Stimulated activated CD4-positive, alpha-beta T cell treated with anti-CD3 and anti-CD28 coated beads, Interleukin-15, amount 100 ng/mL, for 24 hours (primary cell): ENCODE data around the gene CSDE1.
A peak's percentile ranks its signal among the peaks of the same experiment; 100 is the strongest.

Source experiments
- DNase-seq: peaks from one replicate; pipeline ENCODE4 v3.0.0-alpha.2; 2020

CSDE1 gene

DNA sequence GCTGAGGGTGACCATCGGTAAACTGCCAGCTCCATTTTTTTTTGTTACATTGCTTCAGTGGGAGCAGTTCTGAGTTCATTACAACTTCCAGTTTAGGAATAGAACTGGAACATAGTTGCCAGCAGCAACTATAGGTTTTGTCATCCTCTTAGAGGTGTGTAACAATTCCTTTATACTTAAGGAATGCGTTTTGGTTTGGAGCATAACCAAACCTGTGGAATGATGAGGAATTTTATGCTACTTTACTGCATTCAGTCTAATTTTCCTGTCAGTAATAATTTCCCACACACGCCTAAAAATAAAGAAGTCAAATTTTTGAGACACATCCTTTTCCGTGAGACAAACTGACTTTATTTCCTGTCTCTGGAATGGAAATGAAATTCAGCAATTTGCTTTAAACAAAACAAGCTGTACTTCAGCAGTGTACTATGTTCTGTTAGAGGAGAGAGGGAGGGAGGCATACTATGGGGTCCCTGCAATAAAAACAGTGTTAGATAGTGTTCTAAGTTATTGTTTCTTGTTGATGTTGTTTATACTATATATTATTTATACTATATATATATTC lies 57.7 kb downstream of the CSDE1 start:
- no peak for DNase-seq

DNA sequence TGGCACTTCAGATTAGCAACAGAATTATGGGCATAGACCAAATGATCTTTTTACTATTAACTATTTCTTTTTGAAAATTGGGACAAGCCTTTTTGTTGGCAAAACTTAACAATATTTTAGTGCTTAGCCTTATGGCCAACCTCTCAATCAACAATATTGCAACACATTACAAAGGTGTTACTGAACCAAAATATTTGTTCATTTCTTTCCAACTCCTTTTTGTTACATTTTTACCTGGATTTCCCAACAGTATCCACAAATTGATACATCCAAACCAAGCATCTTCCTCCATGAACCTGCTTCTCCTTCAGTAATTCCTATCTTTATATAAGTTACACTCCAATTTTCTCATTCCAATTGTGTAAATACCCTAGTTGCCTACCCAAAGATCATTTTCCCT lies 61.0 kb downstream of the CSDE1 start:
- no peak for DNase-seq

DNA sequence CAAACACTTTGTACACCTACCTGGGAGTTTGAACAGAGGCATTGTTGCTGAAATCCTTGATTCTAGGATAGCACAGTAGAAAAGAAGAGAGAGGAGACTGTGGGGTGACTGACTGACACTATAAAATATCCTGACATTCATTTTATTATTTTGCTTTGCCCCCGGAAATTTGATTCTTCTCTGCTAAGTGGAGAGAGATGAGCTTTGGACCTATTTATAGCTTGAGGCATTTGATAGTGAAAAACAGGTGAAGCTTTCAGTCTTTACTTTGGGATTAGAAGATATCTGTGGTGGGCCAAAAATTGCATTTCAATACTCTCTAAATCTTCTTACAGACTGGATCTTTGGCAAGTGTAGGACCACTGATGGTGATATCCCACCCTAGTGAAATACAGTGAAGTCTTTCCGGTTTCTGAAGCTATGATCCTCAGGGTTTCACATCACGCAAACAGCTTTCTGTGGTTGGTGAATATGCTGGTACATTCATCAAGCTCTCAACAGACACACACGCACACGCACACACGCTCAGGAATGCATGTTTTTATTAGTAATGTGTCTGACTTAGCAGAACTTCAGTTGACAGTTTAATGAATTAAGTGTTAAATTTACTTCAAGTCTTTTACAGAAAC lies 62.2 kb downstream of the CSDE1 start, which contains the start of gene AMPD1:
AMPD1 (minus strand) TSS at position 117 of the 629 bp plus-strand sequence; CDS start at position 42, 75 bp downstream.
- no peak for DNase-seq

- DNase-seq: no peak
Measured at GRCh38 chr1:114694540-114695310, 63.1 kb downstream of the CSDE1 start.

DNA sequence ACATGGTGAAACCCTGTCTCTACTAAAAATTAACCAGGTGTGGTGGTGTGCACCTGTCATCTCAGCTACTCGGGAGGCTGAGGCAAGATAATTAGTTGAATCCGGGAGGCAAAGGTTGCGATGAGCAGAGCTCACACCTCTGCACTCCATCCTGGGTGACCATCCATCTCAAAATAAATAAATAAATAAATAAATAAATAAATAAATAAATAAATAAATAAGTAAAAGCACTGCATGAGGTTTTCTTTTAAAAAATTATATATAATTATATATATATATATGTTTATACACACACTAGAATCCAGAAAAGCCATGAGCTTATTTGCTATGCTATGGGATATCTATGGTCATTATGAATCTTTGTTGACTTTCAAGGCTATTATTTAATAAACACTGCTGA lies 64.8 kb downstream of the CSDE1 start:
- DNase-seq: no peak

GRCh38 chr1:114691061-114691460 lies 66.7 kb downstream of the CSDE1 start:
- no peak for DNase-seq

GRCh38 chr1:114690148-114690547 lies 67.6 kb downstream of the CSDE1 start:
- no peak for DNase-seq

DNA sequence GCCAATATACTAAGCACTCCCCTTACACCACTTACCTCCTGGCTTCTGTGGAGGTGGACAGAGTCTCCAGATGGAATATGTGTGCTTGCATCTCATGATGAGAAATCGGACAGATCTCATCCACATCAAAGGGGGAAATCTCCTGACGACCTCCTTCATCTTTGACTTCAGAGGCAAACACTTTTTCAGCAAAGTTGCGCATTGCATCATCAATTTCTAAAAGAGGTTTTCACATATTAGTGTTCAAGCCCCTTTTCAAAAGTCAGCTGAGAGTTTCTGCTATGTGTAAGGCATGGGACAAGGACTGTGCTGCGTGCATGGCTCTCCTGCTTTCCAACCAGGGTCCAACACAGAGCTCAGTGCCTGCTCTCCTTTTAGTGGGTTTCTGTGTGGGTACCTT lies 69.3 kb downstream of the CSDE1 start:
- no peak for DNase-seq

DNA sequence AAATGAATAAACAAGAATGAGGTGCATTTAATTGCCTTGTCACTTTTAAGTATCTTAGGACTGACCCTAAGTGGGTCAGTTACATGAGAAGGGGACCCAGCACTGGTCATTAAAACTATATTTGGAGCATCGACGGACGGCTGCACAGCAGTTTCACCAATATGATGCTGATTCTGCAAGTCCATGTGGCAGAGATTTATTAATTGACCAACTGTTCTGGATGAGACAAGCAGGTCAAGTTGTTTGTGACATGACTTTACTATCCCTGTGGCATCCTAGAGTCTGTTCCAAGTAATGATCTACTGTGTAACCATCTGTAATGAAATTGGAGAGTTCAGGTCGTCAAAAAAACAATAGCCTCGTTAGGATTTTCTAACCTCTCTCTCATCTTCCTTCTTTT lies 71.9 kb downstream of the CSDE1 start:
- no peak for DNase-seq

GRCh38 chr1:114677691-114678090 lies 80.1 kb downstream of the CSDE1 start:
- DNase-seq: no peak

DNA sequence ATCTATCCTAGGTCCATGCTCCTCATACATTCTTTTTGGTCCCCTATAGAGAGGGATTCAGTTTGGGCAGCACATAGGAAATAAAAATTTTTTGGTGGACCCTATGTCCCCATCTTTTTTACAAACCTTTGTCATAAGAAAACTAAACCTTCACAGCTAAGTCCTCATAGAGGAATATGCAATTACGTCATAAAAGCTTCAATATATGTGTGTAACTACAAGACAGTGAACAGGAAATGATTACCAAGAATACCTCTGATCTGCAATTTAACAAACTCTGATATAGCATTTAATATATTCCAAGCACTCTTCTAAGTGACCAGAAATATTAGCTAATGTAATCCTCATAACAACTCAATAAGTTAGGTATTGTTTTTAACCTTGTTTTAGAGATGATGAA lies 81.7 kb downstream of the CSDE1 start:
- no peak for DNase-seq

GRCh38 chr1:114671939-114672275 lies 85.9 kb downstream of the CSDE1 start:
- no peak for DNase-seq

DNA sequence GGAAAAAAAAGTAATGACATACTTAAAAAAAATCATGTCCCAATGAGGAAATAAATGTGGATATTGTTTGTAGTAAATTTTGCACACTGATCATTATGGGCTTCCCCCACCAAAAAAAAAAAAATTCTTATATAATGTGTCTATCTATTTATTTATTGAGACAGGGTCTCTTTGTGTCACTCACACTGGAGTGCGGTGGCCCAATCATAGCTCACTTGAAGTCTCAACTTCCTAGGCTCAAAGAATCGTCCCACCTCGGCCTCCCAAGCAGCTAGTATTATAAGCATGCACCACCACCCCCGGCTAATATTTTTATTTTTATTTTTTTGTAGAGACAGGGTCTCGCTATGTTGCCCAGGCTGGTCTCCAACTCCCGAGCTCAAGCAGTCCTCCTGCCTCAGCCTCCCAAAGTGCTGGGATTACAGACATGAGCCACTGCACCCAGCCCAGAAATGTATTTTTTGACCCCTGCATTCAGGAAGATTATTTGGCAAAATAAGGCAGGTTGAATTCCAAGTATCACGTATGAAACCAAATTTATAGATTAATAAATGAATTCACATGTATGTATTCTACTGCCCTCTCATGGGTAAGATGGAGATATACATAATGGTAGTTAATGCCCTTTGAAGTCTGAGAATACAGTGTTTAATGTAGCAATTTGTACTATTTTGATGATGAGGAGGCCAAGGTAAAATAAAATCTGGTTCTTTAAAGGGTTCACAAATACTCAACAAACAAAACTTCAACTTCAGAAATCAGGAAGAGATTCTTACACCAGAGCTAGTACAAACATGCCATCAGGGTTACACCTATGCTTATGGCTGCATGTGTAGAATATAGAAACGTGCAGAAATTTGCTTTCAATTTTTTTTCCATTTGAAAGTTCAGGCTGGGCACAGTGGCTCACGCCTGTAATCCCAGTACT lies 86.5 kb downstream of the CSDE1 start:
- no peak for DNase-seq

DNA sequence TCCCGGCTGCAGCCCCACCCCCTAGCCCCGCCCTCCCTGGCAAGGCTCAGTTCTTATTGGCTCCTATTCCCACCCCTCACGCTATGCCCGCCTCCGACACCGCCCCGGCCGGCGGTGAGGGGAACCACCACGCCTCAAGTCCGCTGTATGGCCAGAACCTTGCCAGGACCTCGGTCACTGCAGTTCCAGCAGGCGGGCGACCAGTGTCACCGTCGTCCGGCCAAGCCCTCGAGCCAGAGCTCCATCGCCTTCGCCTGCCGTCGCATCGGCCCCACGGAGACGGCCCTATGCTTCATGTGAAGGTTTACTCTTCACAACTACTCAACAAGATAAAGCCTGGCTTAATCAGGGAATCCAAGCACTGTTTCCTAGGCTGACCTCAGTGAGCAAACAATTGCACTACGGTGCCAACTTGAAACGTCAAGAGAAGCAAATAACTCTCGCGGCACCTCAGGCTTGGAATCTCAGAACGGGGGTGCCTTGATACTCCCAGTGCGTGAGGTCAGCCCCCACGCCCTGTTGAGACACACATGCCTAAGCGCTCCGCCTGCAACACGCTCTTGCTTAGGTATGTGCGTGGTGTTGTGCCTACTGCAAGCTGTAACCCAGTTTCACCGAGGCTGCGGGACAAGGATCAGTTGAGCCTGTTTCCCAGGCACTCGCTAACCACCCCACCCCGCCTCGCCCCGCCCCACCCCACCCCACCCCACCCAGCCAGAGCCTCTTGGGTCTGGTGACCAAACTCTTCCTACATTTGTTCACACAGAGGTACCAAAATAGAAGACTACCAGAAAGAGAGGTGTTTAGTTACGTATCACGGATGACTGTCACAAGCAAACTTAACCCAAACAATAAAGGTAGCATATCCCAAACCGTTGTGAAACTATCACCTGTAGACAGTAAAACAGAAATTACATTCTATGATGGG lies 87.4 kb downstream of the CSDE1 start:
- peak; percentile 93 for DNase-seq

DNA sequence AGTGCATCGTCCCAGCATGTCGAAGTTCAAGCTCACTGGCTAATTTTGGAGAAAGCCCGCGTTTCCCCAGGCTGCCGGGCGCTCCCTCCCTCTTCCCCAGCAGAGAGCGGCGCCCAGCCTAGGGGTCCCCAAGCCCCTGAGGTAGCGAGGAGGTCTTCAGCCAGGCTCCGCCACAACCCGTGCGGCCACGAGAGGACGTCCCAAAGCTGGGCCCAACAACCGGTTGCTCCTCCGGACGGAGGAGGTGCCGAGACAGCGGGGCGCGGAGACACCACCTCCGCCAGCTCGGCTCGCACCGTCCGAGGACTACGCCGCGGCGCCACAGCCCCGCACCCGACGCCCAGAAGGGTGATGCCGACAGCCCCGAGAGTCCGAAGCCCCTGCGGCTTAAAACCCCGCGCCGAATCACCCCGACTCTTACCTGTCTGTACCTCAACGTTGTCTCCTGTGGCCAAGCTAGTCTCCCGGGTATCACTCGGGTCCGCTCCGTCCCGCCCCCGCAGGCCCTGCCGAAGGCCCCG lies 88.2 kb downstream of the CSDE1 start, which contains the start of gene DENND2C:
DENND2C (minus strand) TSS at position 488 of the 521 bp plus-strand sequence. CDS start 44,065 bp downstream, outside the sequence.
- no peak for DNase-seq

GRCh38 chr1:114668784-114669561 lies 88.8 kb downstream of the CSDE1 start:
- DNase-seq: peak; percentile 4

DNA sequence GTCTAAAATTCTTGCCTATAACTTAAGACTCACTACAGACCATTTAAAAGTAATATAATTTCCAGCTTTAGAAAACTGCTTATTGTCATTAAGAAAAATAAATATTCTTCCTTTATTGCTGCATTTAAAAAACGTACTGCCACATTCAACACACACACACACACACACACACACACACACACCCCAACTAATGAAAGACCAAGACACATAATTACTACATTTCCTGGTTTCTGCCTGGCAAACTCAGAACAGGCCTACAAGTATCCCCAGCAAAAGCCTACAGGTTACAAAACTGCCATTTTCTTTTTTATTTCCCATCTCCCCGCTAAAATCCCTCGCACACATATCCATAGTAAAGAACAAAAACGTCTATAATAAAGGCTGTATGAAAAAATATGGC lies 89.4 kb downstream of the CSDE1 start:
- no peak for DNase-seq

DNA sequence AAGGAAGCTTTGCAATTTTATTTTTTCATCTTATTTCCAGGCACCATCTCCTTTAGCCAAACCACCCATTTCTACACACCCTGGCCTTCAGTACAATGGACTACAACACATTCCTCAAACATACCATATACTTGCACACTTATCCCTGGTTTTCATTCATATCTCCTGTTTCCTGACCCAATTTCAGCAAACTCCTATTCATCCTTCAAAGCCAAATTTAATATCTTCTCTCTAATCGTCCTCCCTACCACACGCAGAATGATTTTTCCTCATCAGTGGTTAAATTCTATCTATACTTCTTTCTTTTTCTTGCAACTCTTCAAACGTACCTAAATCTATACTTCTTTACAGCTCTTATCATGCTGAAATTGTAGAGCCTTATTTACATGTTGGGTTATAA lies 90.8 kb downstream of the CSDE1 start:
- DNase-seq: no peak
